Adrenal gland (tissue), 12 donors: Measurements from ENCODE around the gene DCAF10. TPM values are rescaled to one million over a fixed set of nuclear protein-coding genes. Genes with fewer than 3 reads are reported as not detected.

ENCODE experiments used
- DNase-seq, 7 donors: peaks; one replicate each; pipeline ENCODE4 v3.0.0-alpha.2; 2019 to 2020
- H3K27ac ChIP-seq, 5 donors: fragments of 200-600 bp; sonication (generic) in 4 of 5; 1 replicate in 3 of 5; 2 replicates in 2 of 5; pipeline versions ENCODE4 v1.5.1 to v1.8.0; 2016 to 2020; ENCODE audit warnings: mild to moderate bottlenecking in 1 of 5
- H3K27me3 ChIP-seq: fragments of 200-600 bp; 2 replicates; pipeline ENCODE4 v1.8.0; 2021
- H3K36me3 ChIP-seq, 2 donors: fragments of 200-600 bp; replicated peaks in 1 of 2; 1 replicate in 1 of 2; 2 replicates in 1 of 2; pipeline versions ENCODE4 v1.5.1 to v1.8.0; 2018 to 2022
- H3K4me1 ChIP-seq, 2 donors: fragments of 200-600 bp; replicated peaks in 1 of 2; 1 replicate in 1 of 2; 2 replicates in 1 of 2; pipeline versions ENCODE4 v1.5.1 to v1.8.0; 2018 to 2021
- H3K4me3 ChIP-seq, 4 donors: fragments of 200-600 bp; sonication (generic) in 3 of 4; one replicate each; pipeline ENCODE4 v1.5.1; 2016 to 2018
- H3K9me3 ChIP-seq, 3 donors: fragments of 200-600 bp; sonication (generic) in 1 of 3; replicated peaks in 1 of 3; 1 replicate in 2 of 3; 2 replicates in 1 of 3; pipeline versions ENCODE4 v1.5.1 to v1.8.0; 2016 to 2021
- CTCF ChIP-seq, 6 experiments: fragments of 450-650 bp in 4 of 6; fragments of 200-600 bp in 2 of 6; sonication (generic) in 1 of 6; IDR thresholded peaks; 1 replicate in 5 of 6; 2 replicates in 1 of 6; pipeline versions ENCODE4 v1.5.1 to v1.8.0; 2016 to 2021; ENCODE audit warnings: antibody characterized with exemption in 6 of 6, mild to moderate bottlenecking in 2 of 6, moderate library complexity in 1 of 6
- POLR2A ChIP-seq, 2 donors: fragments of 450-650 bp; IDR thresholded peaks; one replicate each; pipeline ENCODE4 v1.6.1; 2017; ENCODE audit warnings: antibody characterized with exemption in 2 of 2, mild to moderate bottlenecking in 2 of 2, moderate library complexity in 1 of 2
- WGBS, 4 donors: extraction: QIAGEN DNeasy Blood & Tissue Kit in 2 of 4; methylation state at CpG; one replicate each; pipeline versions ENCODE4 v1.1.5 to v1.1.7; 2013 to 2017; 5-methylcytosine and 5-hydroxymethylcytosine counted together
- intact Hi-C, 2 donors: fragments of 100-400 bp; cut with DNase I; formaldehyde crosslinking; loops; one replicate each; pipeline versions ENCODE4 v1.14.1 to v1.15.0; 2022 to 2023
- polyA plus RNA-seq, 3 donors: library from polyadenylated mRNA; stranded (reverse); fragments of 200-250 nt in 2 of 3; fragments of 350-450 nt in 1 of 3; fragmentation: Illumina TruSeq in 1 of 3; extraction: RNeasy Lipid Tissue Mini Kit (QIAGEN cat#74804) in 1 of 3; gene quantifications; one replicate each; pipeline ENCODE4 v1.2.3, GENCODE V29; 2013 to 2014
- total RNA-seq, 9 donors: library from RNA; depleted of rRNA in 4 of 9; stranded (reverse); fragments of >200 nt in 4 of 9; fragments of 120-200 nt in 1 of 9; fragmentation: NEBNext Ultra II Directional in 1 of 9; extraction: Animal tissue kit (Norgen Biotek cat#: 25700) in 1 of 9; gene quantifications; one replicate each; pipeline versions ENCODE4 v1.1.0 to v1.2.4, GENCODE V29; 2013 to 2023
- donor health status: healthy with polysubstance abuse.
- donor health status: Bipolar disorder and iron deficiency.
- donor health status: DM: yes; HTN: yes; CAD: no.
- donor health status: DM: no; HTN: no; CAD: no.
- donor health status: DM: no; HTN: no; CAD: no.
- donor health status: DM: yes; HTN: yes; CAD: no.

The DCAF10 gene
- total and polyA plus RNA-seq, 12 donors, result 7.1 to 60.6 (median 46.9) TPM

GRCh38 chr9:37905131-37905505 is 104.5 kb downstream of the DCAF10 start:
- no peaks in the 10 kb centered on the region for H3K36me3 ChIP-seq
- WGBS, 4 donors, result 71 to 84% (median 76%) methylated on average over 10 of the region's 10 CpGs
- no peak for DNase-seq
- no peaks in the 10 kb centered on the region for H3K9me3 ChIP-seq
- no peak for TF ChIP-seq POLR2A (IDR thresholded peaks at IDR 0.05)
- no peak for TF ChIP-seq CTCF (IDR thresholded peaks at IDR 0.05)
- H3K27ac ChIP-seq, result no peak overlapping the region
- H3K27me3 ChIP-seq, result no peaks in the 10 kb centered on the region
- peak overlapping the region in 1 of 4 donors; percentile 91 for H3K4me3 ChIP-seq
- intact Hi-C loops, result loop anchor here (5.0 to 10.0 kb wide), 6 partner anchors 100 to 452 kb away; partner anchors contain the start of genes DCAF10 (in 1 of the 2), POLR1E (in 1 of the 2) and TRMT10B (in 1 of the 2)
- peaks cover 0 to 11% of the 10 kb centered on the region in 2 donors for H3K4me1 ChIP-seq

GRCh38 chr9:37905776-37906175 is 105.2 kb downstream of the DCAF10 start:
- Histone ChIP-seq H3K4me1 (peaks cover 0 to 11% of the 10 kb centered on the region in 2 donors), H3K27me3 (no peaks in the 10 kb centered on the region), H3K27ac (no peak overlapping the region), H3K36me3 (no peaks in the 10 kb centered on the region), H3K9me3 (no peaks in the 10 kb centered on the region), H3K4me3 (no peak overlapping the region)
- peak in 1 of 7 donors; percentile 28 for DNase-seq
- intact Hi-C loops, result loop anchor here (5.0 to 10.0 kb wide), 6 partner anchors 101 to 452 kb away; partner anchors contain the start of genes DCAF10 (in 1 of the 2), POLR1E (in 1 of the 2) and TRMT10B (in 1 of the 2)
- WGBS, 4 donors, result 89 to 100% (median 93%) methylated on average over 4 of the region's 4 CpGs
- TF ChIP-seq POLR2A (IDR thresholded peaks at IDR 0.05) (no peak), CTCF (IDR thresholded peaks at IDR 0.05) (no peak)

GRCh38 chr9:37906312-37907239 is 106.0 kb downstream of the DCAF10 start:
- Histone ChIP-seq H3K4me3 (no peak overlapping the region), H3K27me3 (no peaks in the 10 kb centered on the region), H3K27ac (no peak overlapping the region), H3K36me3 (no peaks in the 10 kb centered on the region), H3K4me1 (peaks cover 0 to 11% of the 10 kb centered on the region in 2 donors), H3K9me3 (no peaks in the 10 kb centered on the region)
- DNase-seq, result peak in 1 of 7 donors; percentile 45
- 82 to 88% (median 85%) methylated on average over 11 of the region's 11 CpGs for WGBS, 4 donors
- intact Hi-C loops, result loop anchor here (5.0 to 10.0 kb wide), 6 partner anchors 102 to 451 kb away; partner anchors contain the start of genes DCAF10 (in 1 of the 2), POLR1E (in 1 of the 2) and TRMT10B (in 1 of the 2)
- TF ChIP-seq CTCF (IDR thresholded peaks at IDR 0.05) (no peak), POLR2A (IDR thresholded peaks at IDR 0.05) (no peak)

GRCh38 chr9:37908283-37908682 is 107.7 kb downstream of the DCAF10 start:
- 64 to 85% (median 72%) methylated on average over 4 of the region's 4 CpGs for WGBS, 4 donors
- no peak for DNase-seq
- H3K27me3 ChIP-seq, result no peaks in the 10 kb centered on the region
- H3K4me1 ChIP-seq, result peaks cover 0 to under 1% of the 10 kb centered on the region in 2 donors
- TF ChIP-seq POLR2A (IDR thresholded peaks at IDR 0.05) (no peak), CTCF (IDR thresholded peaks at IDR 0.05) (no peak)
- no peak overlapping the region for H3K27ac ChIP-seq
- no peaks in the 10 kb centered on the region for H3K36me3 ChIP-seq
- intact Hi-C loops, result loop anchor here (5.0 to 10.0 kb wide), 6 partner anchors 103 to 449 kb away; partner anchors contain the start of genes DCAF10 (in 1 of the 2), POLR1E (in 1 of the 2) and TRMT10B (in 1 of the 2)
- H3K9me3 ChIP-seq, result no peaks in the 10 kb centered on the region
- H3K4me3 ChIP-seq, result no peak overlapping the region
